Dedifferentiated amniotic fluid mesenchymal stem cell (primary cell): ENCODE data around the gene HOXD9.

Experiments
- DNase-seq: peaks from one replicate; pipeline ENCODE4 v3.0.0-alpha.2; 2016; ENCODE audit errors: extremely low spot score

The HOXD9 gene

GRCh38 chr2:176110415-176111308 lies 11.9 kb upstream of the HOXD9 start:
- DNase-seq = no peak

DNA sequence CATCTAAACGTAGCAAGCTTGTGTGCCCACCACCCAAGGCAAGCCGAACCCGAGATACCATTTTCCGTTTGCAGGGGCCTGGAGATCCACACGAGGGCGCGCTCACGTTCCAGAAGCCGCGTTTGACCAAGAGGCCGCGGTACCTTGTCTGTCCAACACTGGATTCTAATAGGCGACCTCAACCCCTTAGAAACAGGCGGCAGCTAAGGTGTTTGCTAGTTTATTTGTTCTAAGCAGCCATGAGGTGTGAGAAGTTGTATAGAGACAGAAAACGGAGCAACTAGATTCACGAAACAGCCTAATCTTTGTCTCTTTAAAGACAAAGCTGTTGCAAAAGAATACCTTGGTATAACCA lies 11.2 kb upstream of the HOXD9 start:
- DNase-seq = no peak

DNA sequence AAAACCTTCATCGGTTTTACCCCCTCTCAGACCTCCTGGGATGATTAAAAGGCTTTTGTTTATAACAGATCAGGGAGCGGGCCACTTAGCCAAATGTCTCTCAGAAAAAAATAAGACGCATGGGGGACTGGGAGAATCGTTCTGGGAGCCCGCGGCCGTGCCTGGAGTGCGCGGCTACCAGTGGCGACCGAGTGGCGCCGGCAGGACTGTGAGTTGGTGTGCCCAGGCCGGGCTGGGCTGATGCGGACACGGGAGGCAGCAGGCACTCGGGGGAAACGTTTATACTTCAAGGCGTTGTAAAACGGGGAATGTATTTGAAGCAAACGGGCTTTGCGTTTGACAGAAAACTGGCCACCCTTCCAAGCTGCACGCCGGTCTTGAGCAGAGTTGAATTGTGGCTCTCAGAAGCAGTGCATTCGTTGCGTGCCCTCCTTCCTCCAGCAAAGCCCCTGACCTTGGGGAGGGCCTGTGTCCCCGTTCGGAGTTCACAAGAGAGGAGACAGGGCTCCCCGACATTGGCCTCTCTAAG lies 10.6 kb upstream of the HOXD9 start:
- no peak for DNase-seq

DNA sequence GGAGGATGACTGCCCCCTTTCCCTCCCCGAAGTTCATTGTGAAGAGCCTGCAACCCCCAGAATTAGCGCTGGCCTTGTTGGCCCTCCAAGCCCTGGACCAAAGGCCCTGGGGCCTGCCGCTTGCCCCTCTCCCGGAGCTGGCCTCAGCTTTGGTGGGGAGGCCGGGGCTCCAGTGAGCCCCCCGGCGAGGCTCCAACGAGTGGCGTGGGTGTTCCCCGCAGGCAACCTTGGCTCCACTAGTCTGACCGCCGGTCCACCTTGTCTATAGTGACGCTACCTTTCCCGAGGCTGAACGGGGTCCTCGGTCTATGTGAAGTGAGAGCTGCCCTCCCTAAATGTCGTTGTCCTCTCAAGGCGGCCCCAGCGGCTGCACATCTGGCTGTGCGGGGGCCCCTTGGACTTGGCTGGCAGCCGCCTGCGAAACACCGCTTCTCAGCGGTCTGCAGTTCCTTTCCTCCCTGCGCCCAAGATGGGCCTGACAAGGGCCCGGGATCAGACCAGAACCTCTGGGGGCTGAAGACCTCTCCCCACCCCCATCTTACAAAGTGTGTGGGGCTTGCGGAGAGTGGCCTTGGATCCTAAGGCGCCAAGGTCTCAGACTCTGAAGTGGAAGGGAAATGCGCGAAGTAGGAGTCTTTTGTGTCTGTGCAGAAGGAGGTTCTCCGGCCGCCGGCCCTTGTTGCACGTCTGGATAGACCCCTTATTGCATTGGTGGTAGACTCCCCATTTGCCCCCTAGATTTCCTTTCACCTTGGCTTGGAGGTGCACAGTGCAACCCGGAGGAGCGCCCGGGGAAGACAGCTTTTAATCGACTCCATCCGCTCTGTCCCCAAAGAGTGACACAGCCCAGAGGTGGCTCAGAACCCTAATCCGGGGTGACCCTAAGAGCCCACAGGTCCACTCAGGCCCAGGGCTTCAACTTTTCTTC lies 9.9 kb upstream of the HOXD9 start:
- no peak for DNase-seq

- DNase-seq = no peak
Observed at GRCh38 chr2:176114120-176114929, 8.2 kb upstream of the HOXD9 start.

DNA sequence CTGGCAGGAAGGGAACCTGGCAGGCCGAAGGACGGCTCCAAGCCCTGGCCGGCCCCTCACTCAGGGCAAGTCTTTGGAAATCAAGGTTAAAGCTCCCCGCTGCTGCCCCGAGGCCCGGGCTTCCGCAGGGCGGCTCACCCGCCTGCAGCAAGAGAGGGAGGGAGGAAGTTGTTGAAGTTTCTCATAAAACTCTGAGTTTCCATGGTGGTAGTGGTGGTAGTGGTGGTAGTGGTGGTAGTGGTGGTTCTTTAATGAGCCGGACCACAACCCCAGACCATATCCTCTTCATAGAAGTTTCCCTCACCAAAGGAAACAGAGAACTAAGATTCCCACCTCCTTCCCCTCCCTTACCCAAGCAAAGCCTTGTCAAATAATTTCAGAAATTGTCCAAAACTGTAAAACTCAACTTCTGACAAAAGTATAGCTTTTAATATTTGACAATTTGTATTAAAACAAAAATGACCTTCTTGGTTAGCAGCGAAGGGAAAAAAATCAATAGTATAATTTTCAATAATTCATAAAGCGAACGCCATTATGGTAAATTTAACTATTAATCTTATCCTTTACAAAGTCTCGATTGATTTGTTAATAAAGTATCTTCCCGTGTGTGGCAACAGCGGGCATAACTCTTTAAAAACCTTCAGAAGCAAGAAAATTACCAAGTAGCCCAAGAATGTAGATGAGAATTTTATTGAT lies 7.4 kb upstream of the HOXD9 start:
- DNase-seq = no peak

- no peak for DNase-seq
Observed at GRCh38 chr2:176115883-176116813, 6.4 kb upstream of the HOXD9 start, which contains the start of gene HOXD10. TSS of gene HOXD10 (plus strand) at chr2:176116778. CDS start at chr2:176116834, 56 bp downstream.

DNA sequence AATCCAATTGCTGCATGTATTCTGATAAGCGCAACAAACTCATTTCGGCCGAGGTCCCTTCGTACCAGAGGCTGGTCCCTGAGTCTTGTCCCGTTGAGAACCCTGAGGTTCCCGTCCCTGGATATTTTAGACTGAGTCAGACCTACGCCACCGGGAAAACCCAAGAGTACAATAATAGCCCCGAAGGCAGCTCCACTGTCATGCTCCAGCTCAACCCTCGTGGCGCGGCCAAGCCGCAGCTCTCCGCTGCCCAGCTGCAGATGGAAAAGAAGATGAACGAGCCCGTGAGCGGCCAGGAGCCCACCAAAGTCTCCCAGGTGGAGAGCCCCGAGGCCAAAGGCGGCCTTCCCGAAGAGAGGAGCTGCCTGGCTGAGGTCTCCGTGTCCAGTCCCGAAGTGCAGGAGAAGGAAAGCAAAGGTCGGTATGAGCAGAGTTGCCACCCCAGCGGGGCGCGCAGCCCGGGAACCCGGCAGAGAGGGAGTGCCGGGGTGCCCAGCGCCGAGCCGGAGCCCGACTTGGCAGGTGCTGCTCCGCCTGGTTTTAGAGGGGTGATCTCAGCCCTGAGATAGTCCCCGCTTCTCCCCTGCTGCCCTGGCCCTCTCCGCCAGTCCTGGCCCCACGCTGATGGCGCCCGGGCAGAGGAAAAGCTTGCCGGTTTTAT lies 5.2 kb upstream of the HOXD9 start:
- no peak for DNase-seq

- DNase-seq = no peak
Observed at GRCh38 chr2:176117823-176118371, 4.6 kb upstream of the HOXD9 start.

- no peak for DNase-seq
Observed at GRCh38 chr2:176118601-176119339, 3.7 kb upstream of the HOXD9 start.

DNA sequence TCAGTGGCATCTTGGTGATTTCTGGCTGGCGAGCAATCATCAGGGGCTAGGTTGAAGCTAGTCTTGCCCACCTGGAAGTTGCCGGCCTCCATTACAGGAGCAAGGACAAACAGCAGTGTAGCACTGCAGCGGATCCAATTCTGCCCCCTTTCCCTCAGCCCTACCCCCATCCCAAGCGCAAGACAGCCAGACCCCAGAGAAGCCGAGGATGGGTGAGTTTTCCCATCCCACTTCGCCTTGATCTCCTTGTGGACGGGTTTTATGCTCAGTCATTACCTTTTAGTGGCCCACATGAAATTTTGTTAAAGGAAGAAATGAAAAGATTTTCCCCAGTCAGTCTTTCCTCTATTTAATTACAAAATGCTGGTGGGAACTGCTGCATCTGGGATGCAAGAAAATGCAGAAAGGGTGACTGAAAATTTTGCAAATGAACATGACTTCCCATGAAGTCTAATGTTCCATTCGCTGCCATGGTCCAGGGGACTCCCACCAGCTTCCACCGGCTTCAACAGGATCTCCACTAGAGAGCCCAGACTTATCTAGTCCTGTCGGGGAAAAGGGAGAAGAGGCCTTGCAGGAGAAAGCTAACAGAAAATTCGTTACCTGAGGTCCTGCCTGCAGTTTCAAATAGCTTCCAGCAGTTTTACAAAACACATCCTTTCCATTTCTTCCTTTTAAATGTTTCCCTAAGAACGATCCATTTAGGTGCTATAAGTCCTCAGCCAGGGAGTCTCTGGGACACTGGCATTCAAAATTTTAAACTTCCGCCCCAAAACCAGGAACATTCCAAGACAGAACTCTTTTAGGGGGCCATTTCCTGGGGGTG lies 1.9 kb upstream of the HOXD9 start:
- DNase-seq = no peak

DNA sequence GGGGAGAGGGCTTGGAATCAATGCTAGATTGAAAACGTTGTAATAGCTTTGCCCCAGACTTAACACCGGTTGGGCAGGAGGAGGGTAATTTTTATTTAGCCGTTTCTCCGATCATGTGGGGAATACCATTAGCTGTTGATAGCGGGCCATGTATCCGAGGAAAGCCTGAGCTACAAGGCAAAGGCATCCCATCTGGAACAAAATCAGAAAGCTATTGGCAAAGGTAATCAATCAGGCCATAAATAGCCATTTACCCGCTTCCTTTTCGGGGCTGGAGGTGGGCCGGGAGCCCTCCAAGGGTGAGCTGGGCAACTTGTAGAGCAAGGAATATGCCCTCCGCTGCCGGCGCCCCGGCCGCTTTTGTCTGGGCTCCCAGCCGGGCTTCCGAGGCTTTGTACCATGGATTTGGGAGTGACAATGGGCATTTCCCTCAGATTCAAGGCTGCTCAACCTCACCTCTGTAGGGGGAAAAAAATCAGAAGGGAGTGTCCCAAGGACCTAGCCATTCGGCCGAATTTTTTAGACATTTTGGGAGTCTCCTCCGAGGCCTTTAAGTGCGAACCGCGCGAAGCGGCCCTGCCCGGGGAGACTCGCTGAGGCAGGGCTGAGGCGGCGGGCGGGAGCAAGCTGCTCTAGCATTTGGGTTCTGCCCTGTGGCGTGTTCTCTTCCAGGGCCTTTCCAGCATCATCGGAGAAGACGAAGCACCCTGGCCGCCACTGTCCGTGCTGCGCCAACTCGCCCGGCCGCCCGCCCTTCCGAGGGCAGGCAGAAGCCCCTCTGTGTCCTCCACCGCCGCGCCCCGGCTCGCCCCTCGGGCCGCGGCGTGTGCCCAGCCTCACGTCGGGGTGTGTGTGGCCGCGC lies 1.1 kb upstream of the HOXD9 start:
- no peak for DNase-seq

DNA sequence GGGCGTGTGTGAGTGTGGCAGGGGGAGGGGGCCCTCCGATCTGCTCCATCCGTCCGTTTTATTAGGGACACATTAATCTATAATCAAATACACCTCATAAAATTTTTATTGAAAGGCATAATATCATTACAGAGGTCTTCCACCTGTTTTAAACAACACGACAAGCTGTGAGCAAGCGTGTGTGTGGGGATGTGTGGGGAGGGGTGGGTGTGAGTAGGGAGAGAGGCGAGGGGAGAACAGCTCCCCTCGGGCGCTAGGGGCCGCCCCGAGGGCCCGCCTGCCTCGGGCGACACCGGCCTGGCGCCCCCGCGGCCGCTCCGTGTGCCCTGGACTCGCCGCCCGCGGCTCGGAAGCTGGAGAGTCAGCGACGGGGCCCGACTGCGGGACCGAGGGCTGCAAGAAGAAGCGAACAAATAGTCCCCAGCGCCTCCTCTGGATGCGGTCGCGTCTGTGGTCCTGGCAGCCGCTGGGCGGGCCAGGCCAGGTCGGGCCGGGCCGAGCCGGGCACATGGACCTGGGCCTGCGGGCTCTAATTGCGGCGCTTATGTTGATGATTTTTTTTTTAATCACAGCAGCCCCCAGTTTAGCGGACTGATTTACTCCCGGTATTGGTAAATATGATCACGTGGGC lies 352 bp upstream of the HOXD9 start:
- no peak for DNase-seq

DNA sequence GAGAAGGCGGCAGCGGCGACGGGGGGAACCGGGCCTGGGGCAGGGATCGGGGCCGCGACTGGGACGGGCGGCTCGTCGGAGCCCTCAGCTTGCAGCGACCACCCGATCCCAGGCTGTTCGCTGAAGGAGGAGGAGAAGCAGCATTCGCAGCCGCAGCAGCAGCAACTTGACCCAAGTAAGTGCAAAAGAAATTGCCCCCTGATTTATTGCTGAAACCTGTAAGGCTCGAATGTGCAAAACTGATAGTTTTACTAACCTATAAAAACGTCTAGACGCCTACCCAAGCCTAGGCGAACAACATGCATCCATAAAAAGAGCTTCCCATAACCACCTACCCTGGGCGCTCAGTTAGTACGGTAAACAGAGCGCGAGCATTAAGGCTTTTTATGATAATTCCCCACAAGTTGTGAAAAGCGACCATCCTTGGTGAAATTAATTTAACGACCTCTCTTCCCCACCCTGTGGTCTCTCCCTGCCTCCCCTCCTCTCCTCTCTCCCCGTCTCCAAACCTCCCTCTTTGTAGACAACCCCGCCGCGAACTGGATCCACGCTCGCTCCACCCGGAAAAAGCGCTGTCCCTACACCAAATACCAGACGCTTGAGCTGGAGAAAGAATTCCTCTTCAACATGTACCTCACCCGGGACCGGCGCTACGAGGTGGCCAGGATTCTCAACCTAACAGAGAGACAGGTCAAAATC lies 1.0 kb downstream of the HOXD9 start:
- no peak for DNase-seq
